Neural cell (in vitro differentiated cells): ENCODE measurements around the gene ABCC3. TPM values are rescaled to one million over a fixed set of nuclear protein-coding genes. Genes with fewer than 3 reads are reported as not detected.

Experiments
- H2AFZ ChIP-seq: fragments of 200-600, 300-800 bp; sonication (generic), shearing (Covaris generic); 2 replicates; pipeline ENCODE4 v1.6.0; 2014; ENCODE audit warnings: low read depth, mild to moderate bottlenecking, antibody characterized with exemption, low read length, moderate library complexity
- H3F3A ChIP-seq: fragments of 200-600 bp; shearing (Covaris generic); 2 replicates; pipeline ENCODE4 v1.6.1; 2016; ENCODE audit warnings: mild to moderate bottlenecking, moderate library complexity, mixed read lengths, antibody characterized with exemption, low read length; ENCODE audit not compliant: insufficient read depth, poor library complexity, severe bottlenecking
- H3K27ac ChIP-seq: fragments of 200-600, 300-800 bp; sonication (generic), shearing (Covaris generic); 2 replicates; pipeline ENCODE4 v1.5.1; 2014; ENCODE audit warnings: mild to moderate bottlenecking, low read length, moderate library complexity
- H3K27me3 ChIP-seq: fragments of 300-800, 200-600 bp; sonication (generic), shearing (Covaris generic); 2 replicates; pipeline ENCODE4 v1.6.0; 2014; ENCODE audit warnings: mild to moderate bottlenecking, low read depth, low read length, moderate library complexity; ENCODE audit not compliant: insufficient read depth
- H3K36me3 ChIP-seq: fragments of 300-800, 200-600 bp; sonication (generic), shearing (Covaris generic); 2 replicates; pipeline ENCODE4 v1.5.1; 2014; ENCODE audit warnings: mild to moderate bottlenecking, antibody characterized with exemption, low read length, moderate library complexity; ENCODE audit not compliant: insufficient read depth
- H3K4me2 ChIP-seq: fragments of 300-800, 200-600 bp; sonication (generic), shearing (Covaris generic); 2 replicates; pipeline ENCODE4 v1.6.0; 2014; ENCODE audit warnings: mild to moderate bottlenecking, low read length
- H3K4me3 ChIP-seq: fragments of 300-800, 200-600 bp; sonication (generic), shearing (Covaris generic); 2 replicates; pipeline ENCODE4 v1.5.1; 2014; ENCODE audit warnings: mild to moderate bottlenecking, low read length, moderate library complexity
- H3K79me2 ChIP-seq: fragments of 200-600 bp; shearing (Covaris generic); replicated peaks from 2 replicates; pipeline ENCODE4 v1.6.0; 2014; ENCODE audit warnings: mild to moderate bottlenecking, low read length, moderate library complexity; ENCODE audit not compliant: insufficient read depth
- H3K9ac ChIP-seq: fragments of 300-800, 200-600 bp; sonication (generic), shearing (Covaris generic); 2 replicates; pipeline ENCODE4 v1.6.1; 2016; ENCODE audit warnings: mild to moderate bottlenecking, low read length, mixed read lengths
- H3K9me2 ChIP-seq: fragments of 200-600 bp; shearing (Covaris generic); 2 replicates; pipeline ENCODE4 v1.6.1; 2016; ENCODE audit warnings: mild to moderate bottlenecking, low read length, mixed read lengths; ENCODE audit not compliant: insufficient read depth
- H3K9me3 ChIP-seq: fragments of 200-600, 300-800 bp; sonication (generic), shearing (Covaris generic); 2 replicates; pipeline ENCODE4 v1.6.1; 2016; ENCODE audit warnings: mild to moderate bottlenecking, mixed run types, low read length, moderate library complexity, mixed read lengths
- H4K20me1 ChIP-seq: fragments of 200-600 bp; shearing (Covaris generic); 2 replicates; pipeline ENCODE4 v1.6.1; 2016; ENCODE audit warnings: mild to moderate bottlenecking, mixed run types; ENCODE audit not compliant: insufficient read depth
- EP300 ChIP-seq: fragments of 450-650 bp; conservative IDR thresholded peaks from 2 replicates; pipeline ENCODE4 v1.6.1; 2014; ENCODE audit warnings: antibody characterized with exemption, mild to moderate bottlenecking, moderate library complexity; ENCODE audit not compliant: poor library complexity, severe bottlenecking
- EZH2 ChIP-seq: fragments of 200-600, 300-800 bp; shearing (Covaris generic), sonication (generic); IDR thresholded peaks from 2 replicates; pipeline ENCODE4 v1.6.1; 2014; ENCODE audit warnings: antibody characterized with exemption, low read length, borderline replicate concordance, mild to moderate bottlenecking; ENCODE audit not compliant: insufficient read depth, poor library complexity, severe bottlenecking
- MXI1 ChIP-seq: fragments of 450-650 bp; conservative IDR thresholded peaks from 2 replicates; pipeline ENCODE4 v1.6.1; 2014; ENCODE audit warnings: antibody characterized with exemption, mild to moderate bottlenecking; ENCODE audit not compliant: poor library complexity, severe bottlenecking
- POLR2AphosphoS5 ChIP-seq: IDR thresholded peaks from 2 replicates; pipeline ENCODE4 v1.6.1; 2012
- RAD21 ChIP-seq: fragments of 450-650 bp; conservative IDR thresholded peaks from 2 replicates; pipeline ENCODE4 v1.6.1; 2014; ENCODE audit warnings: antibody characterized with exemption, mild to moderate bottlenecking, moderate library complexity
- SMC3 ChIP-seq: fragments of 450-650 bp; conservative IDR thresholded peaks from 2 replicates; pipeline ENCODE4 v1.6.1; 2014; ENCODE audit warnings: antibody characterized with exemption, mild to moderate bottlenecking, moderate library complexity; ENCODE audit not compliant: poor library complexity
- TAF1 ChIP-seq: IDR thresholded peaks from 2 replicates; pipeline ENCODE4 v1.6.1; 2012; ENCODE audit warnings: low read depth
- polyA plus RNA-seq: library from polyadenylated mRNA; depleted of rRNA; stranded (reverse); fragments of >200 nt; gene quantifications from 2 replicates; pipeline ENCODE4 v1.2.3, GENCODE V29; 2014
- TF ChIP-seq, protein P1 (sequence below): fragments of 450-650 bp; IDR thresholded peaks from 2 replicates; pipeline ENCODE4 v1.5.1; 2014; ENCODE audit warnings: antibody characterized with exemption, mild to moderate bottlenecking, moderate library complexity; ENCODE audit not compliant: poor library complexity, severe bottlenecking
- TF ChIP-seq, protein P2 (sequence below): IDR thresholded peaks from 2 replicates; pipeline ENCODE4 v1.6.1; 2012; ENCODE audit warnings: borderline replicate concordance

ABCC3 gene
- polyA plus RNA-seq, 1 donor from 2014 or later = not detected

DNA sequence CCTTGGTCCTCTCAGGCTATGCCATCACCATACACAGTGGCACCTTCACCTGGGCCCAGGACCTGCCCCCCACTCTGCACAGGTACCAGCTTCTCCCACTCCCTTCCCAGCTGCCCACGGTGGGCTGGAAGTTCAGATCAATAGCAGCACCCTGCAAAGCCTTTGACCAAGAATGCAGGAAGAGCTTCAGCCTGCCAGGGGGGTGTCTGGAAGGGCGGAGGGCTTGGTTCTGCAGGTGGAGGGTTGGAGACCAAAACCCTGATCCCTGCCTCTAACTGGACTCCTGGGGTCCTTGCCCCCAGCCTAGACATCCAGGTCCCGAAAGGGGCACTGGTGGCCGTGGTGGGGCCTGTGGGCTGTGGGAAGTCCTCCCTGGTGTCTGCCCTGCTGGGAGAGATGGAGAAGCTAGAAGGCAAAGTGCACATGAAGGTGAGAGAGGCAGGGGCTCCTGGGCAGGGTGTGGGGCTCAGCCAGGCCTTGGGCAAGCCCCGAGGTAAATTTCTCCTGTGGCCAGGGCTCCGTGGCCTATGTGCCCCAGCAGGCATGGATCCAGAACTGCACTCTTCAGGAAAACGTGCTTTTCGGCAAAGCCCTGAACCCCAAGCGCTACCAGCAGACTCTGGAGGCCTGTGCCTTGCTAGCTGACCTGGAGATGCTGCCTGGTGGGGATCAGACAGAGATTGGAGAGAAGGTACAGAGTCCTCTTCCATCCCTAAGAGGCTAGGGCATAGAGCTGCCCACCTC is 34.3 kb downstream of the ABCC3 start:
- Histone ChIP-seq H3K36me3 (no peaks in the 10 kb centered on the region), H2AFZ (no peak overlapping the region), H3F3A (no peaks in the 10 kb centered on the region), H4K20me1 (no peaks in the 10 kb centered on the region), H3K4me3 (no peak overlapping the region), H3K4me2 (no peak overlapping the region), H3K9ac (no peak overlapping the region), H3K9me3 (no peaks in the 10 kb centered on the region), H3K27me3 (no peaks in the 10 kb centered on the region), H3K79me2 (no peaks in the 10 kb centered on the region), H3K9me2 (no peaks in the 10 kb centered on the region), H3K27ac (no peak overlapping the region)
- TF ChIP-seq EZH2 (no peak), SMC3 (no peak)
- TF ChIP-seq, protein P1, sequence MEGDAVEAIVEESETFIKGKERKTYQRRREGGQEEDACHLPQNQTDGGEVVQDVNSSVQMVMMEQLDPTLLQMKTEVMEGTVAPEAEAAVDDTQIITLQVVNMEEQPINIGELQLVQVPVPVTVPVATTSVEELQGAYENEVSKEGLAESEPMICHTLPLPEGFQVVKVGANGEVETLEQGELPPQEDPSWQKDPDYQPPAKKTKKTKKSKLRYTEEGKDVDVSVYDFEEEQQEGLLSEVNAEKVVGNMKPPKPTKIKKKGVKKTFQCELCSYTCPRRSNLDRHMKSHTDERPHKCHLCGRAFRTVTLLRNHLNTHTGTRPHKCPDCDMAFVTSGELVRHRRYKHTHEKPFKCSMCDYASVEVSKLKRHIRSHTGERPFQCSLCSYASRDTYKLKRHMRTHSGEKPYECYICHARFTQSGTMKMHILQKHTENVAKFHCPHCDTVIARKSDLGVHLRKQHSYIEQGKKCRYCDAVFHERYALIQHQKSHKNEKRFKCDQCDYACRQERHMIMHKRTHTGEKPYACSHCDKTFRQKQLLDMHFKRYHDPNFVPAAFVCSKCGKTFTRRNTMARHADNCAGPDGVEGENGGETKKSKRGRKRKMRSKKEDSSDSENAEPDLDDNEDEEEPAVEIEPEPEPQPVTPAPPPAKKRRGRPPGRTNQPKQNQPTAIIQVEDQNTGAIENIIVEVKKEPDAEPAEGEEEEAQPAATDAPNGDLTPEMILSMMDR = no peak

GRCh38 chr17:50672071-50672470 is 37.4 kb downstream of the ABCC3 start:
- no peaks in the 10 kb centered on the region for H3K9me3 ChIP-seq
- no peaks in the 10 kb centered on the region for H3K27me3 ChIP-seq
- no peaks in the 10 kb centered on the region for H3K36me3 ChIP-seq
- no peaks in the 10 kb centered on the region for H3K9me2 ChIP-seq
- TF ChIP-seq EP300 (no peak), TAF1 (no peak), POLR2AphosphoS5 (no peak), RAD21 (no peak), SMC3 (no peak), EZH2 (no peak), MXI1 (no peak)
- TF ChIP-seq, protein P2, sequence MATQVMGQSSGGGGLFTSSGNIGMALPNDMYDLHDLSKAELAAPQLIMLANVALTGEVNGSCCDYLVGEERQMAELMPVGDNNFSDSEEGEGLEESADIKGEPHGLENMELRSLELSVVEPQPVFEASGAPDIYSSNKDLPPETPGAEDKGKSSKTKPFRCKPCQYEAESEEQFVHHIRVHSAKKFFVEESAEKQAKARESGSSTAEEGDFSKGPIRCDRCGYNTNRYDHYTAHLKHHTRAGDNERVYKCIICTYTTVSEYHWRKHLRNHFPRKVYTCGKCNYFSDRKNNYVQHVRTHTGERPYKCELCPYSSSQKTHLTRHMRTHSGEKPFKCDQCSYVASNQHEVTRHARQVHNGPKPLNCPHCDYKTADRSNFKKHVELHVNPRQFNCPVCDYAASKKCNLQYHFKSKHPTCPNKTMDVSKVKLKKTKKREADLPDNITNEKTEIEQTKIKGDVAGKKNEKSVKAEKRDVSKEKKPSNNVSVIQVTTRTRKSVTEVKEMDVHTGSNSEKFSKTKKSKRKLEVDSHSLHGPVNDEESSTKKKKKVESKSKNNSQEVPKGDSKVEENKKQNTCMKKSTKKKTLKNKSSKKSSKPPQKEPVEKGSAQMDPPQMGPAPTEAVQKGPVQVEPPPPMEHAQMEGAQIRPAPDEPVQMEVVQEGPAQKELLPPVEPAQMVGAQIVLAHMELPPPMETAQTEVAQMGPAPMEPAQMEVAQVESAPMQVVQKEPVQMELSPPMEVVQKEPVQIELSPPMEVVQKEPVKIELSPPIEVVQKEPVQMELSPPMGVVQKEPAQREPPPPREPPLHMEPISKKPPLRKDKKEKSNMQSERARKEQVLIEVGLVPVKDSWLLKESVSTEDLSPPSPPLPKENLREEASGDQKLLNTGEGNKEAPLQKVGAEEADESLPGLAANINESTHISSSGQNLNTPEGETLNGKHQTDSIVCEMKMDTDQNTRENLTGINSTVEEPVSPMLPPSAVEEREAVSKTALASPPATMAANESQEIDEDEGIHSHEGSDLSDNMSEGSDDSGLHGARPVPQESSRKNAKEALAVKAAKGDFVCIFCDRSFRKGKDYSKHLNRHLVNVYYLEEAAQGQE = no peak
- TF ChIP-seq, protein P1 = no peak
- H2AFZ ChIP-seq = no peak overlapping the region
- no peak overlapping the region for H3K9ac ChIP-seq
- H3K79me2 ChIP-seq = no peaks in the 10 kb centered on the region
- H3K27ac ChIP-seq = no peak overlapping the region
- no peak overlapping the region for H3K4me3 ChIP-seq
- H4K20me1 ChIP-seq = no peaks in the 10 kb centered on the region
- H3K4me2 ChIP-seq = no peak overlapping the region
- H3F3A ChIP-seq = no peaks in the 10 kb centered on the region
